ENCODE results near the gene DYNLL2.
"Not testable (repeated sequence)": the region's sequence is repeated elsewhere in the genome, so short reads cannot be mapped to it uniquely, and the experiment has no call there.

DYNLL2 gene

GRCh38 chr17:58066401-58066800 lies 16.8 kb upstream of the DYNLL2 start:
- DNase-seq (ENCODE audit: extremely low read depth in 1 of 2, low read depth in 1 of 2) = no peak

GRCh38 chr17:58072862-58073261 lies 10.4 kb upstream of the DYNLL2 start:
- no peak for DNase-seq (ENCODE audit: extremely low read depth in 1 of 2, low read depth in 1 of 2)

GRCh38 chr17:58073266-58073665 lies 10.0 kb upstream of the DYNLL2 start:
- DNase-seq (ENCODE audit: extremely low read depth in 1 of 2, low read depth in 1 of 2) = not testable (repeated sequence)

GRCh38 chr17:58074406-58074805 lies 8.8 kb upstream of the DYNLL2 start:
- DNase-seq (ENCODE audit: extremely low read depth in 1 of 2, low read depth in 1 of 2) = not testable (repeated sequence)

GRCh38 chr17:58079300-58080033 lies 3.8 kb upstream of the DYNLL2 start:
- no peak for DNase-seq (ENCODE audit: extremely low read depth in 1 of 2, low read depth in 1 of 2)

GRCh38 chr17:58081646-58082340 lies 1.4 kb upstream of the DYNLL2 start:
- no peak for DNase-seq (ENCODE audit: extremely low read depth in 1 of 2, low read depth in 1 of 2)

GRCh38 chr17:58082341-58082869 lies 814 bp upstream of the DYNLL2 start:
- no peak for DNase-seq (ENCODE audit: extremely low read depth in 1 of 2, low read depth in 1 of 2)

- DNase-seq (ENCODE audit: extremely low read depth in 1 of 2, low read depth in 1 of 2) = peak in 1 of 2 donors; percentile 53
These were observed 485 bp downstream of the DYNLL2 start for GRCh38 chr17:58083491-58084316.

- DNase-seq (ENCODE audit: extremely low read depth in 1 of 2, low read depth in 1 of 2) = peak in 1 of 2 donors; percentile 22
These were observed 1.2 kb downstream of the DYNLL2 start for GRCh38 chr17:58084317-58084981.

- DNase-seq (ENCODE audit: extremely low read depth in 1 of 2, low read depth in 1 of 2) = no peak
These were observed 2.0 kb downstream of the DYNLL2 start for GRCh38 chr17:58085039-58085715.

GRCh38 chr17:58086953-58087352 lies 3.7 kb downstream of the DYNLL2 start:
- no peak for DNase-seq (ENCODE audit: extremely low read depth in 1 of 2, low read depth in 1 of 2)

- DNase-seq (ENCODE audit: extremely low read depth in 1 of 2, low read depth in 1 of 2) = no peak
These were observed 5.4 kb downstream of the DYNLL2 start for GRCh38 chr17:58088624-58089023.

GRCh38 chr17:58089111-58089510 lies 5.9 kb downstream of the DYNLL2 start:
- no peak for DNase-seq (ENCODE audit: extremely low read depth in 1 of 2, low read depth in 1 of 2)

GRCh38 chr17:58091024-58091567 lies 7.9 kb downstream of the DYNLL2 start:
- DNase-seq (ENCODE audit: extremely low read depth in 1 of 2, low read depth in 1 of 2) = no peak

- no peak for DNase-seq (ENCODE audit: extremely low read depth in 1 of 2, low read depth in 1 of 2)
These were observed 9.0 kb downstream of the DYNLL2 start for GRCh38 chr17:58092101-58092796.

GRCh38 chr17:58092797-58093385 lies 9.7 kb downstream of the DYNLL2 start:
- DNase-seq (ENCODE audit: extremely low read depth in 1 of 2, low read depth in 1 of 2) = no peak

GRCh38 chr17:58094118-58094517 lies 10.9 kb downstream of the DYNLL2 start:
- no peak for DNase-seq (ENCODE audit: extremely low read depth in 1 of 2, low read depth in 1 of 2)

- no peak for DNase-seq (ENCODE audit: extremely low read depth in 1 of 2, low read depth in 1 of 2)
These were observed 13.7 kb downstream of the DYNLL2 start for GRCh38 chr17:58096892-58097291.

Measured in activated CD8-positive, alpha-beta memory T cell treated with anti-CD3 and anti-CD28 coated beads for 1 hour (primary cell).